HFFc6 (cell line): ENCODE results near the gene C20orf96. TPM values are rescaled to one million over a fixed set of nuclear protein-coding genes. Genes with fewer than 3 reads are reported as not detected.

Source experiments
- DNase-seq: peaks from one replicate; pipeline ENCODE4 v3.0.0-alpha.2; 2018
- H3K27ac Mint-ChIP-seq: 2 replicates; pipeline ENCODE4 v1.8.0; 2020; ENCODE audit warnings: mild to moderate bottlenecking, mixed read lengths
- H3K27me3 Mint-ChIP-seq: 2 replicates; pipeline ENCODE4 v1.8.0; 2021; ENCODE audit warnings: mild to moderate bottlenecking, moderate library complexity, mixed read lengths; ENCODE audit not compliant: insufficient read depth
- H3K36me3 Mint-ChIP-seq: 2 replicates; pipeline ENCODE4 v1.8.0; 2021; ENCODE audit warnings: low read depth, mixed read lengths
- H3K4me1 Mint-ChIP-seq: 2 replicates; pipeline ENCODE4 v1.8.0; 2020; ENCODE audit warnings: low read depth, mixed read lengths
- H3K4me3 Mint-ChIP-seq: 2 replicates; pipeline ENCODE4 v1.8.0; 2020; ENCODE audit warnings: mild to moderate bottlenecking, moderate library complexity, mixed read lengths
- H3K9me3 Mint-ChIP-seq: 2 replicates; pipeline ENCODE4 v1.8.0; 2020; ENCODE audit warnings: mild to moderate bottlenecking, mixed read lengths
- CTCF ChIP-seq: fragments of 200-600 bp; sonication (generic); IDR thresholded peaks from 2 replicates; pipeline ENCODE4 v1.5.0; 2021; ENCODE audit warnings: antibody characterized with exemption, mild to moderate bottlenecking
- total RNA-seq, 6 experiments: library from RNA; stranded (reverse); fragmentation: NEBNext Ultra II Directional; extraction: Animal tissue kit (Norgen Biotek cat#: 25700); gene quantifications; 2 replicates in 1 of 6; 3 replicates in 5 of 6; pipeline ENCODE4 v1.2.3, GENCODE V29; 2021

Gene C20orf96
- total RNA-seq, 6 experiments from 2014 or later: 2.9 to 3.5 (median 3.2) TPM

DNA sequence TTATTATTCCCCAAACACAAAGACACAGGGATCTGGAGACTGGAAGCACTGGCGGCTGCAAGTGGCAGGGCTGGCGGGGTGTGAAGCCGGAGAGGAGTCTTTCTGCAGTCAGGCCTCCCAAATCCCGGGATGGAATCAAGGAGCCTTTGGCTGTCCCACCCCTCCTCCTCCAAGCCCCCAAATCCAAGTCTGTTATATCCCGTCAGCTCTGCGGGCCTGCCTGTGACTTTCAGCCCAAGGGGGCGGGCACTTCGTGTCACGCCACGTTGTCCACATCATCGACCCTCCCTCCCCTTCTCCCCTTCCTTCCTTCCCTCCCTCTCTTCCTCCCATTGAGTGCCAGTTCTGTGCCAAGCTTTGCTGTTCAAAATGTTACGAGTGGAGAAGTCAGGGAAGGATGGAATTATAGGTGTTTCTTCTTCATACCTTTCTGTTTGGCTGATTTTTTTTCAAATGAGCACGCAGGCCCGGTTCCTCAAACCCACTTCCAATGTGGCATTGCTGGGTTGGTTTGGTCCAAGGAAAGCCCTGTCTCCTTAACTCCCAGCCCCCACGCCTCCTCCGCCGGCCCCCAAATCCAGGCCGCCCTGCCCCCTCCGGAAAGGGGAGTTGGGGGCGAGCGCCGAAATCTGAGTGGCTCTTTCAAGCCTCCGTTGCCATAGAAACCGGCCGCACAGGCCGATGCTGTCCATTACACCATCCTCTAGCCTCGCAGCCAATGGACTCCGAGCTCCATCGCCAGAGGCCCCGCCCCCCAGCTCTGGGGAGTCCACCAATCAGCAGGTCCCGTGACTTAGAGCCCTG lies 19.5 kb upstream of the C20orf96 start:
- peaks cover 44% of the 10 kb centered on the region for H3K4me1 Mint-ChIP-seq
- DNase-seq: peak; percentile 98
- H3K9me3 Mint-ChIP-seq: no peaks in the 10 kb centered on the region
- H3K27ac Mint-ChIP-seq: peak overlapping the region; percentile 90
- no peak for TF ChIP-seq CTCF
- H3K4me3 Mint-ChIP-seq: peak overlapping the region; percentile 76
- peaks cover 5% of the 10 kb centered on the region; the same call in 1 of the 2 replicates for H3K27me3 Mint-ChIP-seq
- H3K36me3 Mint-ChIP-seq: no peaks in the 10 kb centered on the region

- H3K4me3 Mint-ChIP-seq: peak overlapping the region; percentile 76
- H3K4me1 Mint-ChIP-seq: peaks cover 44% of the 10 kb centered on the region
- 0 out of 2 replicates have a peak, but pooled peaks have one; percentile 9 for TF ChIP-seq CTCF
- DNase-seq: no peak
- H3K27me3 Mint-ChIP-seq: peaks cover 5% of the 10 kb centered on the region; the same call in 1 of the 2 replicates
- no peaks in the 10 kb centered on the region for H3K36me3 Mint-ChIP-seq
- H3K9me3 Mint-ChIP-seq: no peaks in the 10 kb centered on the region
- peak overlapping the region; percentile 90 for H3K27ac Mint-ChIP-seq
Measured at GRCh38 chr20:309306-309840, 18.8 kb upstream of the C20orf96 start.

DNA sequence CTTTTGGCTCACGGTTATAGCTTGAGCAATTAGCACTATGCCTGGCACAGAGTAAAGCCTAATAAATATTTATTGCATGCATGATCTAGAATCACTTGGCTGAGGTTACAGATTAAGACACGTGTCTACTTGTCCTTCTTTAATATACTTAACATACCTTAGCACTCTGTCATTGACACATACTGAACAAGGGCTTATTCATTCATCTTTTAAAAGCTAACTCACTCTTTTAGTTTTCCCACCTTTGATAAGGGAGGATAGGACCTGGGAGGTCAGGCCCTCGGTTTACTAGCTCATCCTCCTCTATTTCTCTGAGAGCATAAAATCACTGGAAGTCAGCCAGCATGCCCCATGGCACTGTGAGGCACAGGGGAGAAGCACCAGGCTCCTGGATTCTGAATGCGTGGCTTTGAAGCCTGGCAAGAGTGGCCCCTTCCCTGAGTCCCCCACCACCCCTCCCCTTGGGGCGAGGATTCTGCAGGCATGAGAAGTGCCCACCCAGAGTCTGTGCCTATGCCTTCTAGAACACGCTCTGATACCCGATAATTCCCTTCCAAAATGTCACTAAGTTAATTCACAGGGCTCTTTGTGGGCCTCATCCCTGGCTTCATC lies 18.0 kb upstream of the C20orf96 start:
- Mint-ChIP-seq H3K27ac (0 out of 2 replicates have a peak overlapping the region, but pooled peaks have one; percentile 90), H3K27me3 (peaks cover 5% of the 10 kb centered on the region; the same call in 1 of the 2 replicates), H3K4me1 (peaks cover 38% of the 10 kb centered on the region), H3K9me3 (no peaks in the 10 kb centered on the region), H3K4me3 (no peak overlapping the region), H3K36me3 (no peaks in the 10 kb centered on the region)
- DNase-seq: no peak
- no peak for TF ChIP-seq CTCF

DNA sequence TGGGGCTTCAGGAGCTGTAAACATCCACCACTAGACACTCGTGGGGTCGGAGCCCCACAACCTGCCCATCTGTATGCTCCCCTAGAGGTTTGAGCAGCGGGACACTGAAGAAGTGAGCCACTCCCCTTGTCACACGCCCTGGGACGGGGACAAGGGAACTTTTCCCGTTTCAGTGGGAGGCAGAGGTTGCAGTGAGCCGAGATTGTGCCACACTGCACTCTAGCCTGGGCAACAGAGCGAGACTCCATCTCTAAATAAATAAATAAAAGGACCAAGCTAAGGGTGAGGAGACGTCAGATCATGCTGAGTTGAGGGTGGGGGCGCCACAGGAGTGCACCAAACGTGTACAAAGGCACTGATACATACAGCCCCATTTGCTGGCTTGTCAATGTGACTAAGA lies 15.2 kb upstream of the C20orf96 start:
- Mint-ChIP-seq H3K27ac (no peak overlapping the region), H3K9me3 (no peaks in the 10 kb centered on the region), H3K27me3 (peaks cover 2% of the 10 kb centered on the region; the same call in 1 of the 2 replicates), H3K4me1 (peaks cover 44% of the 10 kb centered on the region), H3K36me3 (no peaks in the 10 kb centered on the region; the same call in 1 of the 2 replicates), H3K4me3 (no peak overlapping the region)
- no peak for DNase-seq
- no peak for TF ChIP-seq CTCF

DNA sequence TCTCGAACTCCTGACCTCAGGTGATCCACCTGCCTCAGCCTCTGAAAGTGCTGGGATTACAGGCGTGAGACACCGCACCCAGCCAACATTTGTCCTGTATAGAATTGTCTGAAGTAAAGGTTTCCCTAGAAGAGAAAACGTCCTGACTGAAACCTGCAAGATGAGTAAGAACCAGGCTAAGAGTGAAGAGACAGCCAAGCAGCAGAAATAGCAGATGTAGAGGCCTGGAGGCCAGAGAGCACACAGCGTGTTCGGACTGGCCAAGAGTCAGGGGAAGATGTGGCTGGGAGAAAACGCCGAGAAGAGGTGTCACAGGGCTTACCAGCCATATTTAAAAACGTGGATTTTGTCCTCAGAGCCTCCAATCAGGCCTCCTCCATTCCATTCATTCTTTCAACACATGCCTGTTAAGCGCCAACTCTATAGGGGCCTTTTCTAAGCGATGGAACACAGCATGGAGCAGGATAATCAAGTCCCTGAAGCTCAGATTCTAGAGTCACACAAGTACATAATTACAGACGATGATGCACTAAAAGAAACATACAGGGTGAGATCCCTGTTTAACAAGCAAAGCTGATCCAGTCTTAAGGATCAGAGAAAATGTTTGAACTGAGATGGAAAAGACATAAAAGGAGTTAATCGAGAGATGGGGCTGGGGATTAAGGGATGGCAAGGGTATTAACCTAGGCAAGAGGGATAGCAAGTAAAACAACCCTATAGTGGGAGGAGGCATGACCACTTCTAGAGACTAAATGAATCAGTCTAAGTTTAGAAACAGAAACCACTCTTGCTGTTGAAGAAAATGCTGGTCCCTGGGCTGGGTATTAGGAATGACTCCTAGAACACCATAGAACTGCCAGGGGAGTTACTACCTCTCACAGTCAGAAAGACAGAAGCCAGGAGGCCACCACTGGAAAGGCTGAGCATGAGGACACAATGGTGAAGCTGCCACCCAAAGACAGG lies 11.6 kb upstream of the C20orf96 start:
- Mint-ChIP-seq H3K4me3 (no peak overlapping the region), H3K27ac (no peak overlapping the region)

More for the DNA sequence above, 11.6 kb upstream of the C20orf96 start:
- no peaks in the 10 kb centered on the region for H3K9me3 Mint-ChIP-seq
- no peak for TF ChIP-seq CTCF
- H3K27me3 Mint-ChIP-seq: no peaks in the 10 kb centered on the region; the same call in 1 of the 2 replicates
- no peak for DNase-seq
- H3K36me3 Mint-ChIP-seq: peaks cover 23% of the 10 kb centered on the region
- H3K4me1 Mint-ChIP-seq: peaks cover 35% of the 10 kb centered on the region
